H1 (cell line): ENCODE data around the gene LDLRAD3. TPM values are rescaled to one million over a fixed set of nuclear protein-coding genes. Genes with fewer than 3 reads are reported as not detected.

Source experiments
- FOSL1 ChIP-seq: IDR thresholded peaks from 2 replicates; pipeline ENCODE4 v1.6.1; 2011; ENCODE audit warnings: mild to moderate bottlenecking, low read depth, low read length, moderate library complexity; ENCODE audit not compliant: insufficient read depth
- MAFK ChIP-seq: IDR thresholded peaks from 2 replicates; pipeline ENCODE4 v1.6.1; 2012; ENCODE audit warnings: low read depth, mild to moderate bottlenecking, improper control_type of control experiment, low read length
- SRF ChIP-seq: IDR thresholded peaks from 2 replicates; pipeline ENCODE4 v1.6.1; 2011; ENCODE audit warnings: mild to moderate bottlenecking, low read depth, low read length, moderate library complexity
- TCF12 ChIP-seq: IDR thresholded peaks from 2 replicates; pipeline ENCODE4 v1.6.1; 2011; ENCODE audit warnings: low read depth, mild to moderate bottlenecking, low read length
- ZNF274 ChIP-seq: IDR thresholded peaks from 2 replicates; pipeline ENCODE4 v1.7.0; 2012; ENCODE audit warnings: low read length, borderline replicate concordance; ENCODE audit errors: extremely low read depth
- polyA plus RNA-seq, 7 experiments: library from polyadenylated mRNA; depleted of rRNA in 3 of 7; stranded (reverse) in 5 of 7; unstranded in 2 of 7; fragments of >200 nt in 5 of 7; fragments of 200-250 nt in 2 of 7; gene quantifications; 1 replicate in 5 of 7; 2 replicates in 1 of 7; 4 replicates in 1 of 7; pipeline versions ENCODE4 v1.2.1 to v1.2.3, GENCODE V29; 2011 to 2013; ENCODE audit warnings: missing spikeins in 2 of 7, mixed read lengths in 2 of 7
- total RNA-seq: library from RNA; stranded (reverse); fragmentation: NEBNext Ultra II Directional; extraction: Animal tissue kit (Norgen Biotek cat#: 25700); gene quantifications from 2 replicates; pipeline ENCODE4 v1.2.1, GENCODE V29; 2021

The LDLRAD3 gene
- total and polyA plus RNA-seq, 2 of the 8 experiments (the other 6 are each of a cell fraction or from before 2014, with no cell fraction given): 18.6 to 22.8 TPM

GRCh38 chr11:36218283-36218921, 274.5 kb downstream of the LDLRAD3 start (continued):
- no peak for TF ChIP-seq TCF12
- no peak for TF ChIP-seq FOSL1
- no peak for TF ChIP-seq MAFK
- no peak for TF ChIP-seq SRF
- no peak for TF ChIP-seq ZNF274
- TF ChIP-seq, all 59 proteins: peak for 0
